ENCODE data around the gene MS4A13.
A peak's percentile ranks its signal among the peaks of the same experiment; 100 is the strongest.
"Not testable (repeated sequence)": the region's sequence is repeated elsewhere in the genome, so short reads cannot be mapped to it uniquely, and the experiment has no call there.

Gene MS4A13

DNA sequence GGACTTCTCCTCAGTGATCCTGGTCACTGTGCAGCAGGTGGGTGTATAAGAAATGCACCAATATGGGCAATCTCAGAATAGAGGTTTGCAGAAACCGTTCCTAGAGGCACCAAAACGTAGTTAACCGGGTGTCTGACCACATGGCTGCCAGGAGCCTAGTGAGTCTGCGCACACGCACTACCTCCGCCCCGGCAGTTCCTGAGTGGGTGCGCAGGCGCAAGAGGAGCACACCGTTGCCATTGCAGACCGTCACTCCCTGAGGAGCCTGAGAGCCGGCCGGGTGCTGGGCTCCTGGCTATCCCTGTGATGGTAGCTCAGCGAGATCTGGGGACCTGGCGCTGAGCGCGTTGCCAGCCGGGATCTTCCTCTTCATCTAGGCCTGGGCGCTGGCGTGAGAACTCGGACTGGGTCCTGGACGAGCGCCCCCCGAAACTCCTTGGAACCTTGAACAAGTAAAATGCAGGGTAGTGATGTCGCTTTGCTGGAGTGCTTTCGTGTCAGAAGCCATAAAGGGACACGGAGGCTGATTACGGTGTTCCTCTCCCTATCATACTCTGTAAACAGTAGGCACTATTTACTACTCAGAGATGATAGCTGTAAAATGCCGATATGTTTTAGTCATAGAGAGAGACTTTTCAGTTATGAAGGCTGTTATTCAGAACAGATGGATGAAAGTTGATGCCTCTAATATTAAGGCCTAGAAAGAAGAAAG lies at the start of gene MS4A13:
Gene MS4A13, plus strand, starts transcription at position 249 of the 712 bp plus-strand sequence. CDS start 2,692 bp downstream, outside the sequence.
- peak; percentile 12 for DNase-seq

GRCh38 chr11:60468829-60469228 lies 46.4 kb upstream of the MS4A13 start:
- DNase-seq: no peak

DNA sequence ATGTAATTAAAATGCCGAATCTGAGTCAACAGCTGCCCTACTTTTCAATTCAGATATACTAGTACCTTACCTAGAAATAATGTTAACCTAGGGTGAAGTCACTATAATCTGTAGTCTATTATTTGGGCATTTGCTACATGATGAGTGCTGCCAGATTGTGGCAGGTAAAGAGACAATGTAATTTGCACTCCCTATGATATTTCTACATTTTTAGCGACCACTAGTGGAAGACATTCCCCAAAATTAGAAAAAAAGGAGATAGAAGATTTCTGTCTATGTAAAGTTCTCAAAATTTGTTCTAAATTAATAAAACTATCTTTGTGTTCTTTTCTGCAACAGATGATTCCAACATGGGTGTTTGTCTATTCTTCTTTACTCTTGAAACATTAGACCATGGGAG lies 45.5 kb upstream of the MS4A13 start:
- no peak for DNase-seq

GRCh38 chr11:60477035-60477445 lies 38.2 kb upstream of the MS4A13 start:
- no peak for DNase-seq

DNA sequence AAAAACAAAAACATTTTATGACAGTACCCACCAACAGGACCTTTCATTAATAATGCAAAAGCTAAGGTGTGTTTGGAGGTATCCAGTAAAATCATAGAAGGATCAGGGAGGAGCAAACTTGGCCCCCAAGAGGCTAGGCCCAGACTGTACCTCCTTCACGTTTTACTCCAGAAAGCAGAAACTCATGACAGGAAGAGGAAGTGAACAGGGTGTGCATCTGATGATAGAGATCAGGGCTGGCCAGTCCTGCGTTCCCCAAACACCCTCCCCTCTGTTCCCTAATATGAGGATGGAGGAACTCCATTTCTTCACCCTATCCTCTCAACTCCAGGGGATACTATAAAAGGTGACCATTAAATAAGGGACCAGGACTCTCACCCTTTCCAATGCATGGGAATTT lies 32.8 kb upstream of the MS4A13 start:
- no peak for DNase-seq

DNA sequence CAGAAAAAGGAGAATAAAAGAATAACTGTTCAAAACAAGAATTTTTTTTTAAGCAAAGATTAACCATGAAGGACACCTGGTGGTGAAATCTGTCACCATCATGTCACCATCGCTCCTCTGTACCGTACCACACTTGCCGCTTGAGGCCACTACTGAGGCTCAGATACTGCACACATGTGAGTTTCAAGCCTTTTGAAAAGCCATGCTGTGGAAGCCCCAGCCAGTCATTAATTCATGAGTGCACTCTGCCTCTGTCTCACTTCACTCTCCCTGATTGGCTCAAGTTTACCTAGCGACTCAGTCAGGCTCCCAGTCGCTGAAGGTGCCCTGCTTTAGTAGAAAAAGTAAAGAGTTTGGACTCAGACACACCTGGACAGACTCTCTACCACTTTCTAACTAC lies 29.2 kb upstream of the MS4A13 start:
- DNase-seq: no peak

DNA sequence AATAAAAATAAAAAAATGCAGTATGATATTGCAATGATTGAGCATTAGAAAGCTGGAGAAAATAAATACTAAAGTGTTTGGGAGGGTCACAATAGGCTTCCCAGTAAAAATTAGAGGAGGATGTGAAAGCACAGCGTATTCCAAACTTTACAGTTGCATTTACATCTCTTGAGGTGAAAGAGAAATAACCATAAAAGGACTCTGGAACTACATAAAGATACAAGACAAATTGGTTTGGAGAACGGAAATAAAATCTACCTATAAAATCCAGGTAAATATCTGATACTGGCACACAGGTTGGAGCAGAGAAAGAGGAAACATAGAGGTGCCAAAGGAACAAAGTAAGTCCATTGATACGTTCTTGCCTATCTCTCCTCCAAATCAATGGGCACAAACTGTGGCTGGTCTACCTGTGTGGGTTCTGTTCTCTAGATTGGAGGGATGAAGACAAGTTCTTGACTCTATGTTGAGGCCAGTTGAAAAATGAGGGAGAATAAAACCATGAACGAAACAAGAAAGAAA lies 22.6 kb upstream of the MS4A13 start, which contains the start of gene MS4A12:
Gene MS4A12, plus strand, starts transcription at position 291 of the 522 bp plus-strand sequence. CDS start 4,541 bp downstream, outside the sequence.
- DNase-seq: no peak

- DNase-seq: no peak
Measured at GRCh38 chr11:60493454-60493853, 21.7 kb upstream of the MS4A13 start.

DNA sequence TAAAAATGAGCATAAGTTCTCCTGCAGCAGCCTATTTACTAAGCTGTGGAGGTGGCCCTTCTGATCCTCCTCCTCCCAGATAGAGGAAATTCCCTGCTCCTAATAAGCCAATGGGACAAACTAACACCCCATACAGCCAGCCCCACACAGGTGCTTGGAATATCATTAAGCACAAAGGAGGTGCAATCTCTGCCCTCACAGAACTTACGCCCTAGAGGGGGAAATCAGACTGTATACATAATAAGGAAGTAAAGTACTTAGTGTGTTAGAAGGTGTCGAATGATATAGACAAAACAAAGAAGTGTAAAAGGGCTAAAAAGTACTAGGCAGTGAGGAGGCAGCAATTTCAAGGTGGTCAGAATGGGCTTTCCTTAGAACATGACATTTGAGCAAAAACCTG lies 16.8 kb upstream of the MS4A13 start:
- no peak for DNase-seq

- DNase-seq: no peak
Measured at GRCh38 chr11:60498853-60499252, 16.3 kb upstream of the MS4A13 start.

DNA sequence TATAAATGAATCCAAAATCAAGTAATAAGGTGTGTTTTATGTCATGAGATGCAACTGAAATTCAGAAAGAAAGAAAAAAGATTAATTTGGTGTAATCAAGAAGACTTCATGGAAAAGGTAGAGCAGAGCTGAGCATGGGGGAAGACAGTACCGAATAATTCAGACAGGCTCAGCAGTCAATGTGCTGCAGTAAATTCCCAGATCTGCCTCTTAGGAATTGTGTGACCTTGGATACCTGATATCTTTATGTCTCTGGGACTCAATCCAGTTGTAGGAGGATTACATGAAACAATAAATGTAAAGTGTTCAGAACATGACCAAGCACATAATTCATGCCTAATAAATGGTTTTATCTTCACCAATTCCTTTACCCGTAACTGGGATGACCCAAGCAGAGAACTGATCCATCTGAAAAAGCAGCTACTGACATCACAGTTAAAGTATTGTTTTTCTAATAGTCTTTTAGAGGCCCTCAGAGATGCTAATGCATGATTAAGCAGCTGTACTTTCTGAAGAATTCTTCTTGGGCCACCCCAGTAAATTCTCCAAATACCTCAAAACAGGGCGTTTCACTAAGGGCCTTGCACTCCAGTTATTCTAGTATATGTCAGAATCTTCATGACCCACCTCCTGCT lies 14.8 kb upstream of the MS4A13 start:
- DNase-seq: no peak

GRCh38 chr11:60502221-60502775 lies 12.9 kb upstream of the MS4A13 start:
- DNase-seq: no peak

DNA sequence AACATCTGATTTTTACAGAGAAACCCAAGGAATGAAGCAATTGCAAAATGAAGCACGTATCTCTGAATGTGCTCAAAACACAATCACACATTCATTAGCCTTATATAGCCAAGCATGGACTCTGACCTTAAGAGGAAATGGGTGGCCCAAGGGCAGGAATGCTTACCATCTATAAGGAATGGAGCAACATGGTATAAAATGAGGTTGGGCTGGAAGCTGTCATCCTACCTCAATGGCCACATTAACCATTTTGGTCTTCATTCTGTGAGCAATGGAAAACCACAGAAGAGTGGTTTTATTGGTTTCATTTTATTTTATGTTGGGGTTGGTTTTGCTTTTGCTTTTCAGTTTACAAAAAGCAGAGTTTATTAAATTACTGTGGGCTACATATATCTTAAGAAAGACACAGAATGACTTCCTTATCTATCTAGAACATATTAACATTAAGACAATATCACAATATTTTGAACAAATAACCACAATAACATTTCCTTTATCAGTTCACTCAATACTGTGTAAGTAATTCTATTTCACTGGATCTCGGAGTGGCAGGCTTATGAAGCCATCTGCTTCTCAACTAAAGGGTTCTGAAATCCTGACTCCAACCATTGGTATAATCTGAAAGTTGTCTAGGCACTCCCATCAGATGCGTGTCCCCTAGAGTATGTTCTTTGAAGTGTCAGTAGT lies 10.8 kb upstream of the MS4A13 start:
- no peak for DNase-seq

GRCh38 chr11:60509609-60510008 lies 5.6 kb upstream of the MS4A13 start:
- DNase-seq: not testable (repeated sequence)

- DNase-seq: not testable (repeated sequence)
Measured at GRCh38 chr11:60510209-60510608, 5.0 kb upstream of the MS4A13 start.

DNA sequence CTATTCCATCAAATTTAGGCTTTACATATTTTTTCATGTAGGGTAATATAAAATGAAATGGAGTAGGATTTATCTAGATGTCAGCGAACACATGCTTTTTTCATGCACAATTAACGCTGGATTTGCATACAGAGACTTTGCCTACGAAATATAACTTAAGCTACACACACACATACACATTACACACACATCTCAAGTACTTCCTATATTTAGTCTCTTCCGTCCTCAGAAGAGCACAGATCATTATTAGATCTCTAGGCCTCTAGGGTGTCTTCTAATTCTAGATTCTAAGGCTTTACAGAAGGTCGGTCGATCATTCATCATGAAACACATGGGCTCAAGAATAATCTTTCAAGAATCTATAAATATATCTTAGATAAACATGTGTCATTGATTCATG lies 3.8 kb upstream of the MS4A13 start:
- no peak for DNase-seq

DNA sequence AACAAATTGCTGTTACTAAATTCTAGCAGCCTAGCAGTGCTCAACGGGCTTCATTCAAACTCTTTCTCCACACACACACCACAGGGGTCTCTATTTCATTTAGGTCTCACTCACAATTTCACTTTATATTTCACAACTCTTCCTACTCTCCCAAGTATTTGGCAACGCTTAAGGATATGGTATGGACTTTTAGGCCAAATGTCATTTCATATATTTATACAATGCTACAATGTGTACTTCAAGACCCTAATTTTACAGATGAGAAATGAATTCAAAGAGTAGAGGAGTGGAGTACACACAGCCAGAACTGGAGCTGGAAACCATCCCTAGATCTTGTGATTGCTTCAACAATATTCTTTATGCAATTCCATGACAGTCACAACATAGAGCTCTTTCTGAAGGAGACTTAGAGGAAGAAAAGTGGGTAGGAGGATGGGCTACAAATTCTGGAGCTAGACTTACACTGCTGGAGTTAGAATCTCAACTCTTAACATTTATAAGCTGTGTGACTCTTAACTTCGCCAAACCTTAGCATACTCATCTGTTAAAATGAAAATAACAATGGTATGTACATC lies 2.5 kb upstream of the MS4A13 start:
- DNase-seq: no peak

GRCh38 chr11:60513496-60514460 lies 1.4 kb upstream of the MS4A13 start:
- DNase-seq: no peak

DNA sequence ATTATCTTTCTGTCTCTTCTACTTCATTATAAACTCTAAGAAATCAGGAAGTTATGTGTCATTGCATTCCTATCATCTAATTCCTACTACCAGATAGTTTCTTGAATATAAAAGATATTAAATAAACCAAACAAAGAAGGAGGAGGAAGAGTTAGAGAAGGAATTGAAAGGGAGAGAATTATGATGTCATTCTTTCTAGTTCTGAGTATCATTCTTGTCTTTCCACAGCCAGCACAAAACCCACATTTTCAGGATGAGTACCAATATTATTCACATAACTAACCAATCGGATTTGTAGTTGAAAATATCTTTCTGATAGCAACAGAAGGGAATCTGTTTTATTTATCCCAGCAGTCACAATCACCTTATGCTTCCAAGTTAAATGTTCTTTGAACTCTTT lies 13.3 kb downstream of the MS4A13 start:
- no peak for DNase-seq

DNA sequence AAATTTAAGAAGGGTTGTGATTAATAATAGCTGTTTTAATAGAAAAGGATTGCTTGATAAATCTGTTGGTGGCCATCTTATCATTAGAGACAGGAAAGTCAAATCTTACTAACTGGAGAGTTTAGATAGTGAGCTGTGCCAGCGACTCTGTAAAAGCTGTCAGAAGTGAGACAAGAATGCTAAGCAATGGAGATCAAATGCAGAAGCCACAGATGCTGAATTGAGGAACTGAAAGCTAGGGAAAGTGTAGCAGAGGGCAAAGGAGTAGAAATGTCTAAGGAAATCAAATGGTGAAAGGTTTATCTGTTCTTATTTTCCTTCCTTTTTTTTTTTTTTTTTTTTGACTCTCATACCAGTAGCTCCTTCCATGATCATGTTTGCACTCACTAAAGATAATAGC lies 13.7 kb downstream of the MS4A13 start:
- DNase-seq: no peak

DNA sequence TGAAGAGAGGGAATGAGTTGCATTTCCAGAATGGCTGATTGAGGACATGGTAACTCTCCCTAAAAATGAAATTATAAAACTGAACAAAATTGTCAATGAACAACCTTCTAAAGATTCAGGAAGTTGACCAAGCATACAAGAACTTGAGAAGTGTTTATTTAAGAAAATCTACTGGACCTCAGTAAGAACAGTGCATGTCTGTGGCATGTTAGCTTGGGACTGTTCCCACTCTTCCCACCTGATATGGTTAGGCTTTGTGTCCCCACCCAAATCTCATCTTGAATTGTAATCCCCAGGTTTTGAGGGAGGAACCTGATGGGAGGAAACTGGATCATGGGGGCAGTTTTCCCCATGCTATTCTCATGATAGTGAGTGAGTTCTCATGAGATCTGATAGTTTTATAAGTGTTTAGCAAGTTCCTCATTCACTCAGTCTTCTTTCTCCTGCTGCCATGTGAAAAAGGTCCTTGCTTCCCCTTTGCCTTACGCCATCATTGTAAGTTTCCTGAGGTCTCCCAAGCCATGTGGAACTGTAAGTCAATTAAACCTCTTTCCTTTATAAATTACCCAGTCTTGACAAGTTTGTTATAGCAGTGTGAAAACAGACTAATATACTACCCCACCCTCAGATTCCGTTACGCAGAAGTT lies 15.4 kb downstream of the MS4A13 start:
- no peak for DNase-seq
